Kasumi-1 (cell line): ENCODE measurements around the gene TNS3.
"Not testable (repeated sequence)": the region's sequence is repeated elsewhere in the genome, so short reads cannot be mapped to it uniquely, and the experiment has no call there.

Source experiments
- DNase-seq, 2 experiments: peaks; one replicate each; lab custom pipeline; 2025; lab: John Stamatoyannopoulos, UW

The TNS3 gene

DNA sequence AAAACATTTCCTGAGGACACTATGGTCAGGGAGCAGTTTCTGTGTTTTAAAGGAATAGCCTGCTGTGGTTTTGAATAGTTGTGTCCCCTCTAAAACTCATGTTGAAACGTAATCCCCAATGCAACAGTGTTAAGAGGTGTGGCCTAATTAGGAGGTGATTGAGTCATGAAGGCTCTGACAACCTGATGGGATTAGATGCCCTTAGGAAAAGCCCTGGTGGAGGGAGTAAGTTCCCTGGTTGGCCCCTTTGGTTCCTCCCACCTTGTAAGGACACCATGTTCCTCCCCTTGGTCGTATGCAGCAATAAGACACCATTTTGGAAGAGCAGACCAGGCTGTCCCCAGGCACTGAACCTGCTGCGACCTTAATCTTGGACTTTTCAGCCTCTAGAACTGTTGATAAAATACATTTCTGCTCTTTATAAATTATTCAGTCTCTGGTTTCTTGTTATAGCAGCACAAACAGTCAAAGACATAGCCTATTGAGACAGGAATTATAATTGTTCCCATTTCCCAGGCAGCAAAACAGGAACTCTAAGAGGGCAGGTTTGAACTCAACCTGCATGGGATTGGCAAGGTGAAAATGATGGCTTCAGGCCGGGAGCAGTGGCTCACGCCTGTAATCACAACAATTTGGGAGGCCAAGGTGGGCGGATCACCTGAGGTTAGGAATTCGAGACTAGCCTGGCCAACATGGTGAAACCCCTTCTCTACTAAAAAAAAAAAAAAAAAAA lies 20.5 kb upstream of the TNS3 start:
- DNase-seq, result no peak

DNA sequence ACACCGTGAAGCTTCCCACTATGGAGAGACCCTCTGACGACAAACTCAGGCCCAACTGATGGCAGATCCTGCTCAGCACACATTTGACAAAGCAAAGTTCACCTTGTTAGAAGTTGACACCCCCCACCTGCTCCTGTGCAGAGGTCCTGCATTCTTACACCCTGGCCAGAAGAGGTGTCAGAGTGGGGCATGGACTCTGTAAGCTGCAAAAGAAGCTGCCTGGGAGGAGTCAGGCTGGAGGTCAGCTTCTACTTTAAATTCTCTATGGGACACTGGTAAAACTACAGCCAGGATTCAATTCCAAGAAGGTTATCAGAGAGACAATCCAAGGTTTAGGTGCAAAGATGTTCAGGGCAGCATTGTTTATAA lies 20.0 kb upstream of the TNS3 start:
- DNase-seq, result no peak

DNA sequence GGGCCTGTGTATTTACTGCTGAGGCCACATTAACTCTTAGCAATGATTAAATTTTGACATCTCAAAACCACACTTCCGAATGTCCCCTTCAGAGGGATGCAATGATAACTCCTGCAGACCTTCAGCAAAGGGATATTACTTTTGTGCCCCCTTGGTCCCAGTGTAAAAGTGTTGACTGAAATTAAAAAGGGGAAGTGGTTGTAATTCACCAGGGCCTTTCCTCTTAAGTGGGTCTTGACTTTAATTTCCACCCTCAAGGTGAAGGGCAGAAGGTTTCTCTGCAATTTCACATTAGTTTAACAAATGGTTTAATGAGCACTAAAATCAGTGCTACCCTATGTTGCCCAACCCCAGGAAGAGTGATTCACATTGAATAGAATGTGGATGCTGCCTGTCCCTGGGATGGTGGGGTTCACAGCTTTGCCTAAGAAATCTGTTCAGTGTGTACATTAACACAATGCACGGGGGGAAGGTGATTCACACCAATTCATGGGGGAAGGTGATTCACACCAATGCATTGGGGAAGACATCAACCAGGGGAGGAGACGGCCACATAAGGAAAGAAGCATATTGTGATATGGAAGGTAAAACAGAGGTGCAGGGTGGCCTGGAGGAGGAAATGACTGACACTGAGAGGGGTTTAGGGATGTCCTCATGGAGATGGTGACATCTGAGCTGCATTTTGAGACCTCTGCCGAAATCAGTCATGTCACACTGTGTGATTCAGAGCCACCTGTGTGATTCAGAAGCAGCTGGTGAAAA lies 19.4 kb upstream of the TNS3 start:
- peak; percentile 62 to 66 for DNase-seq

DNA sequence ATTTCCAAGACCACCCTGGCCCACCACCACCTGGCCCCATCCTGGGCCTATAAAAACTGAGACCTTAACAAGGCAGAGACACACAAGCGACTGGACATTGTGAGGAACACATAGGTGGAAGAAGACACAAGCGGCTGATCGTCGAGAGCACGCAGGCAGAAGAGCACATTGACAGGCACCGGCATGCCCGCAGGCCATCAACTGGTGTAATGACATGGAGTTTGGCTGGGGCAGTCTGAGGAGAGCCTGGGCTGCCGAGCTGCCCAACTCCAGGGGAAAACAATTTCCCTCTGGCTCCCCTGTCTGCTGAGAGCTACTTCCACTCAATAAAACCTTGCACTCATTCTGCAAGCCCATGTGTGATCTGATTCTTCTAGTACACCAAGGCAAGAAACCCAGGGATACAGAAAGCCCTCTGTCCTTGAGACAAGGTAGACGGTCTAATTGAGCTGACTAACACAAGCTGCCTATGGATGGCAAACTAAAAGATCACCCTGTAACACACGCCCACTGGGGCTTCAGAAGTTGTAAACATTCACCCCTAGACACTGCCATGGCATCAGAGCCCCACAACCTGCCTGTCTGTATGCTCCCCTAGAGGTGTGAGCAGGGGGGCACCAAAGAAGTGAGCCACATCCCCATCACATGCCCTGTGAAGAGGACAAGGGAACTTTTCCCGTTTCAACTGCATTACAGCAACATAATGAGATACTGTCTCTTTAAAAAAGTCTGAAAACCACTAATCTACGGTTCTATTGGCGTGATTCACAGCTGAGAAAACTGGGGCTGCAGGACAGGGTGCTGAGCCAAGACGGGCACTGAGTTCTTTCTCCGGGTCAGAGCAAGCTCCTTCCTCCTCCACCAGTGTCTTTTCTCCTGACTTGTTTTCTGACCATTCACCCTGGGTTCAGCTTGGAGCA lies 18.5 kb upstream of the TNS3 start:
- peak; percentile 47 to 51 for DNase-seq

DNA sequence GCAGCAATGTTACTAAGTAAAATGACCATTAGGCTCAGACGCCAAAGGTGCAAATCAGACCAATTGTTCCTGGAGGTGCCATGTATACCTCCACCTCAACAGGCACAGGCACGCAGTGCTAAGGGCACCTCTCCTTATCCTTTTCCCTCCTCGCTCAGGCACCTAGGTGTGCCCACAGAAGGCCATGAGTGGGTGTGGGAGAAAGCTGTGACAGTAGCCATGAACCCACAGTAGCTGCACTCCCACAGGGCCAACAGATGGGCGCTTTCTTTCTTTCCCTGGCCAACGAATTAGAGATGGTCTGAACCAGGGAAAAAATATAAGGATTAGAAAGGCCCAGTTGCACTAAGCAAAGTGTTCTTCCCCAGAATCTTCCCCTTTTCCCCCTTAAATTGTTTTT lies 15.5 kb upstream of the TNS3 start:
- DNase-seq, result no peak

DNA sequence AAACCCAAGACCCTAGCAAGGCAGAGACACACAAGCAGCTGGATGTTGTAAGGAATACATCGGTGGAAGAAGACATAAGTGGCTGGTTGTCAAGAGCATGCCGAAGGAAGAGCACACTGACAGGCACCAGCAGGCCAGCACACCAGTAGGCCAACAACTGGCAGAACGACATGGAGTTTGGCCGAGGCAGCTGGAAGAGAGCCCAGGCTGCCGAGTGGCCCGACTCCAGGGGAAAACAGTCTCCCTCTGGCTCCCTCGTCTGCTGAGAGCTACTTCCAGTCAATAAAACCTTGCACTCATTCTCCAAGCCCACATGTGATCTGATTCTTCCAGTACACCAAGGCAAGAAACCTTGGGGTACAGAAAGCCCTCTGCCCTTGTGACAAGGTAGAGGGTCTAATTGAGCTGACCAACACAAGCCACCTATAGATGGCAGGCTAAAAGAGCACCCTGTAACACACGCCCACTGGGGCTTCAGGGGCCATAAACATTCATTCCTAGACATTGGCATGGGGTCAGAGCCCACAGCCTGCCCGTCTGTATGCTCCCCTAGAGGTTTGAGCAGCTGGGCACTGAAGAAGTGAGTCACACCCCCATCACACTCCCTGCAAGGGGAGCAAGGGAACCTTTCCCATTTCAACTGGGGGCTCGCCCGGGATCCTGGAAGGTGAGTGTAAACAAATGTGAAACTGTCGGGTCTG lies 14.7 kb upstream of the TNS3 start:
- DNase-seq, result no peak

DNA sequence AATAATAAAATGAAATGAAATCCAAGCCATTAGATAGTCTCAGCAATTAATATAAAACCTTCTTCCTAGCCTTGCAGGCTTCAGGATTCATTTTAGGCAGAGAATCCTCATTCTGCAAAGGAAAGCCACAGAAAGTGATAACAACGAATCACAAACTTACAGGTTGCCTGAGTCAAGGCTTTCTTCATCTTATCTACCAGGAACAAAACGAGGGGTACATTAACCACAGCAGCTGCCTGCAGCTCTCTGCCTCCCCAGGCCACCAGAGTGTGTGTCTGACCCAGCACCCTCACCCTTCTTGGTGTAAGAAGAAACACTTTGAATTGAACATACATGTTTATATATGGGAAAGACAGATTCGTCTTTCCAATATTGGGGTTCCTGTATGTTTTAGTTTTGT lies 12.5 kb upstream of the TNS3 start:
- no peak for DNase-seq

DNA sequence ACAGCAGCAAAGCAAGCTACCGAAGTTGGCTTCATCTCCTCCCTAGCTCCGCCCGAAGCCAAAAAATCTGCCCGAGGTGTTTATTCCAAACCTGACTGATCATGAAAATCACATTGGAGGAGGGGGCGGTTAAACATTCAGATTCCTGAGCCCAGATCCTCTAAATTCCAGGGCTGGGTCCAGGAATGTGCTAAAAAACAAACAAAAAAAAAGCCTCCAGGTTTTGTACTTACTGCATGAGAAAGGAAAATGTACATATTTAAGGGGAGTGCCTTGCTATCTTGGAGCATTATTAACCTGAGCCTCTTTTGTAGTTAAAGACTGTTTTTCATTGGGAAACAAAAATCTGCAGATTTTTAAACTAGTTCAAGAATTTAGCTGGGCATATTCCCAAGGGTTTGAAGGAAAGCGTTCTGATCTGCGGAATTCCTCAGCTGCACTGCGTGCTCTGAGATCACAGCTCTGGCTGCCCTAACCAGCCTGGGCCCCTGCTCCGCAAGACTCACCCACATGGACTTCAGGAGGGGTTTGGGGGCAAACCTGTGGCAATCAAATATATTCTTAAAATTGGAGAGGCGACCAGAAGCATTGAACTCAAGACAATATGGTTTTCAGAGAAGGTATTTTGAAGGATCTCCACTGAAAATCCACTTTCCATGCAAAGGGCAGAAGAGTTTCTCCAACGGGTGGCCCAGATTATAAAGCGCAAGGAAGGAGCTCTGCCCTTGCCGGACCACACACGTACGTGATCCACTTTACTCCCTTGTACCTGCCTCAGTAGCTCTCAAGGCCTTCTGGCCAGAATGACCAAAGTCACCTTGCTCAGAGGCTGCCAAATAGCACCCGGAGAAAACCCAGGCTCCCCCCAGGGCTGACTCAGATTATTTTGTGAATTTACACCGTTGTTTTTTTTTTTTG lies 10.0 kb upstream of the TNS3 start:
- DNase-seq, result no peak

DNA sequence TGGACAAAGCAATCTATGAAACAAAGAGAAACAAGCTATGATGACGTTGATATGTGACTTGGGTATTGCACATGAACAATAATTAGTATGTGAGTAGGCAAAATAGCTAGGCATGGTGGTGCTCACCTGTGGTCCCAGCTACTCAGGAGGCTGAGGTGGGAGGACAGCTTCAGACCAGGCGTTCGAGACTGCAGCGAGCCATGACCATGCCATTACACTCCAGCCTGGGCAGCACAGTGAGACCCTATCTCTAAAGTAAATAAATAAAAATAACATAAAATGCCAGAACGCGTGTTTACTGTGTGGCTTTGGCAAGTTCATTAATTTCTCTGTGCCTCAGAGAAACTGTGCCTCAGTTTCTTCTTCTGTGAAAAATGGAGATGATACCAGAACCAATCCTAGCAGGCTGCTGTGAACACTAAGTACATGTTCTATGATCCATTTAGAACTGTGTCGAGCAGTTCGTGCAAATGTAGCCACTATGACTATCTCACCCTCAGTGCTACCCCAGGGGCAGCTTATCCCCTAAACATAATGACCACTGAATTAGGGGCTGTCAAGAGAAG lies 9.3 kb upstream of the TNS3 start:
- no peak for DNase-seq

DNA sequence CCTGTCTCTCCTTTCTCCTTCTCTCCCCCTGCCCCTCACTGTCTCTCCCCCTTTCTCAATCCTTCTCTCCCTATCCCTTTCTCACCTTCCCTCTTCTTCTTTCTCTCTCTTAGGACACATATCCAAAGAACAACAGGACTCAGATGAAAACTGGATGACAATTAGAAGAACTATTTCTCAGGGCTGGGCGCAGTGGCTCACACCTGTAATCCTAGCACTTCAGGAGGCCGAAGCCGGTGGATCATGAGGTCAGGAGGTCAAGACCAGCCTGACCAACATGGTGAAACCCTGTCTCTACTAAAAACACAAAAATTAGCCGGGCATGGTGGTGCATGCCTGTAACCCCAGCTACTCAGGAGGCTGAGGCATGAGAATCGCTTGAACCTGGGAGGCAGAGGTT lies 8.3 kb upstream of the TNS3 start:
- not testable (repeated sequence) for DNase-seq

DNA sequence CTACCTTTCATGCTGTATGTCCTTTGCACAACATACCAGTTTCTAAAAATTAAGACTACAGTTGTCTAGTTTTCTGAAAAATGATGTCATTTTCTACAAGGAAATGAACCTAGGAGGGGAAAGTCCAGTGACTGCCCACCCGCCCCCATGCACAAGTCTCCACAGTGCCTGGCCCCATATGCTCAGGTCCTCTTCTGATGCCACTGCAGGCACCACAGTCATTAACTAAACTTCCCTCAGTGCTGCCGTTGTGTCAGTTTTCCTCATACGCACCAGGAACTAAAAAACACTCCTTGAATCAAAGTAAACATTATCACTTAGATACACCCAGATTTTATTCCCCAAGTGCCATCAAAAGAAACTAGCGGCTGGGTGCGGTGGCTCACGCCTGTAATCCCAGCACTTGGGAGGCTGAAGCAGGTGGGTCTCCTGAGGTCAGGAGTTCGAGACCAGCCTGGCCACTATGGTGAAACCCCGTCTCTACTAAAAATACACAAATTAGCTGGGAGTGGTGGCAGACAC lies 6.9 kb upstream of the TNS3 start:
- DNase-seq, result no peak

DNA sequence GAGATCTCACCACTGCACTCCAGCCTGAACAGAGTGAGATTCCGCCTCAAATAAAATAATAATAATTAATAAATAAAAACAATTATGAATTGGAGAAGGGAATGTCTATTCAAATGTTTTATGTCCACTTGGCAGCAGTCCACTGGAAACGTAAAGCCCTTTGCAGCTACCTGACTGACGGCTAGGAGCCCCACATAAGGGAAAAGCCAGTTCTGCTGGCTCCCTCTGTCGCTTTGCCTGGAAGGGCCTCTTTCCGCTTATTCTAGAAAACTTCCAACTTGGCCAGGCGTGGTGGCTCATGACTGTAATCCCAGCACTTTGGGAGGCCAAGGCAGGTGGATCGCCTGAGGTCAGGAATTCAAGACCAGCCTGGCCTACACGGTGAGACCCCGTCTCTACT lies 6.1 kb upstream of the TNS3 start:
- no peak for DNase-seq

DNA sequence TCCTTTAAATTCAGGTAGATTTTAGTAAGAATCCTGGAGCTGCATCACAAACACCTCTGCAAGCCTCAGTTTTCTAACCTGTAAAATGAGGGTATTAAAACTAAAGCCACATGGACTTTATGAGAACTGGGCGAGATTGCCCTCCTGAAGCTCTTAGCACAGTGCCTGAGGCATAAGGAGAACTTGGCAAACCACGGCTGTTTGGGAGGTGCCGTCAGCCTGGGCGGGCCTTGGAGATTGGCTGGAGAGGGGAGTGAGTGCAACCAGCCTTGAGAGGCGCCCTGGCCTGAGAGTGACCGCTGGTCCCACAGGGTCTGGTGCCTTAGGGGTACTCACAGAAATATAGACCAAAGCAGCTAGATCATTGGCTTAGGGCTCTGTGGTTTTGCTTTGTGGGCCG lies 5.4 kb upstream of the TNS3 start:
- no peak for DNase-seq

DNA sequence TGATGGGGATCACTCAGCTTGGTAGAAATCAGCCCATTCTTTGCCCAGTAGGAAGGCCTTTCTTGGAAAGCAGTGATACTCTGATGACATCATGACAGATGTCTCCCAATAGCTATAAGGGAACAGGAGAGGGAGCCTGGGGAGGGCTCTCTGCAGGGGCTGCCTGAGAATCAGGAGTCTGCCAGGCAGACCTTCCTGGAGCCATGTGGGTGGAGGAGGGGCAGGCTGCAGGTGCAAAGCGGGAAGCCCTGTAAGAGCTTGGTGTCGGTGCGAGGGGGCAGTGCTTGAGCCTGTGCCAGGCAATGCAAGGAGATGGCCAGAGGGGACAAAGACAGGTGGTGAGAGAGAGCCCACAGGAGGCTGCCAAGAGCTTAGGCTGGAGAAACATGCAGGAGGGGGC lies 5.0 kb upstream of the TNS3 start:
- no peak for DNase-seq

DNA sequence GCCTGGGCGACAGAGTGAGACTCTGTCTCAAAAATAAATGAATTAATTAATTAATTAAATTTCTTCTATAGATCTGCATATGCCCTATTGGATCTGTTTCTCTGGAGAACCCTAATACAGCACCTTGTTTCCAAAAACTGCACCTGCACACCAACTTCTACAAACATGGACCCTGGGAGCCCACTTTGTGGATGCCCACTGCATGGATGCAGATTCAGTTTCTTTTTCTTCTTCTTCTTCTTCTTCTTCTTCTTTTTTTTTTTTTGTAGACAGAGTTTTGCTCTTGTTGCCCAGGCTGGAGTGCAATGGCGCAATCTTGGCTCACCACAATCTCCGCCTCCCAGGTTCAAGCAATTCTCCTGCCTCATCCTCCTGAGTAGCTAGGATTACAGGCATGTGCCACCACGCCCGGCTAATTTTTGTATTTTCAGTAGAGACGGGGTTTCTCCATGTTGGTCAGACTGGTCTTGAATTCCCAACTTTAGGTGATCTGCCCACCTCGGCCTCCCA lies 4.3 kb upstream of the TNS3 start:
- DNase-seq, result not testable (repeated sequence)

DNA sequence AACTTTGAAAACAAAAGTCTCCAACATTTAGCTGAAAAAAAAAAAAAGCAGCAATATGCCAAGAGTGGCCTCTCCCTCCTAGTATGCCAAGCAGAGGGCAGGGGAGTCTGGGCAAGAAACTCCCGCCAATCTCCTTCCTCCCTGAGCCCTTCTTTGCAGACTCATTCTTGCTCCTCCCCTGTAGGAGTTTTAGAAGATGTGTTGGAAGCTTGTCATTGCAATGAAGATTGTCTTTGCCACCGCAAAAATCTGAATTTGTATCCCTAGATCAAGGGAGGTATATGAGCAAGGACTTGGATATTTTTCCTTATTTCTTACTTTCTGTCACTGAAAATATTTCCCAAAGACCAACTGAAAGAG lies 2.6 kb upstream of the TNS3 start:
- DNase-seq, result no peak

DNA sequence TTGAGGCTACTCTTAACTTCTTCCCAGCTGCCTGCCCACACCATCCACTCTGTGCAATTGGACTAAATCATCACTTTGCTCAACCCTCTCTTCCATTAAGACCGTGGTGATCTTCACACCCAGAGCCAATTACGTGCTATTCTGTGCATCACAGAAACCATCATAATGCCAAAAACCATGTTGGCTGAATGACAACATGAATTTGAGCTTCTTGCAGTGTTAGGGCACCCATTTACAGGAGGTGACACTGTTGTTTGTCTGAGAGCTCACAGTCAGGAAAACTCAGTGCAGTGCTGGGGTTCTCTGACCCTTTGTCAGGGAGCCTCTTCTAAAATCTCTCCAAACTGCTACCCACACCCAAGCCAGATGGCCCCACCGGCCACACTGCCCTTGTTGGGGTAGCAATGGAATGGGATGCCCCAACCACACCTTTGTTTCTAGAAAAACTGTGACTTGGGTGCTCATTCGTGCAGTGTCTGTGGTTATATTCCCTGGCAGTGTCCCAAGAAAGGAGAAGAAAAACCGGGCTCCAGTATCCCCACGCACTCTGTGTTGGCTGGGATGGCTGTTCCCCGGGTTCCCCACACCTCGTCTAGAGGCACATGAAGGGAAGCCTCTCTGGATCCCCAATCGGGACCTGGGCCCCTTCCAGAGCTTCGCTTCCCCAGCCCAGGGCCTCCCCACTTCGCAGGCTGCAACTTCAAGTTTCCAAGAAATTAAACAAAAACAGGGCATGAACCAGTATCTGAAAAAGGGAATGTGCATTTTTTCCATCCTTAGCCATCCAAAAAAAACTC lies 2.0 kb upstream of the TNS3 start:
- DNase-seq, result no peak

DNA sequence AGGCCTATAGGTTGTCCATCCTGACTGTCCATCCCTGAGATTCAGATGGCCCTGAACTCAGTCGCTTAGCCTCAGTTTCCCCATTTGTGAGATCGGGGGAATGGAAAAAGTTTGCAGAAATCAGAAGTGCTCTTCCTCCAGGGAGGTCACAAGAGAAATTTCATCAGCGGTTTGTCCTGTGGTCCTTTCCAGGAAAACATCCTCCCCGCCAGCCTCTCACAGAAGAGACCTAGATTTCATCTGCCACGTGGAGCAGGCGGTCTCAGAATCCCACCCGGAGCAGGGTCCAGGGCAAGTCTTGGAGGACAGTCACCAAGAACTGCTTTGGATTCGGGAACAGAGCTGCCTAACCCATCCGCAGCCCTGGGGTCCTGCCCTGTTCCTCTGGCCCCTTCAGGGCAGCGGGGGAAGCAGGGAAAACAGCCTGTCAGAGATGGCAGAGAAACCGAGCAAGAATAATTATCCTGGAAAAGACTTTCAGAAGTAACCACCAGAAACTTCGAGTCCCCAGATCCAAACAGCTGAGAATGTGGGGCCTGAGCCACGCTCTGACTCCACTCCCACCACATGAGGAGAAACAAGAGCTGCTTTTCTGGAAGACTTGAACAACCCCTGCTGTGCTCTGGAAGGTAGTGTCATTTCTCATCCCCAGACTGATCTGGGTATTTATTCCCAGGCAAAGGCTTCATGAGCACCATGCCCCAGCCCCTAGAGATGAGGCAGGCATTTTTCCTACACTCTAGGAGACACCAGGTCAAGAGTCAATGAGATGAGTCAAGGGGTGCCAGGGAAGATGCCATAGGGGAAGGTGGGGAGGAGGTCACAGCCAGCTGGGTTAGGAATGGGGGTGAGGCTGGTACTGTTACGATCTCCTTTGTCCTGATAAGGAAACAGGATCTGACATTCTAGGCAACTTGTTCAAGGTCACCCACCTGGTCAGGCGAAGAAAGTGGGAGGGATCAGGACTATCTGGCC lies 1.1 kb upstream of the TNS3 start:
- no peak for DNase-seq
